GM03348 (cell line): Measurements from ENCODE around the gene BAHCC1.

Experiments used
- DNase-seq: peaks from one replicate; pipeline ENCODE4 v3.0.0; 2012; ENCODE audit warnings: low spot score

BAHCC1 gene

GRCh38 chr17:81443269-81443668, 48.0 kb downstream of the BAHCC1 start:
- DNase-seq = no peak

DNA sequence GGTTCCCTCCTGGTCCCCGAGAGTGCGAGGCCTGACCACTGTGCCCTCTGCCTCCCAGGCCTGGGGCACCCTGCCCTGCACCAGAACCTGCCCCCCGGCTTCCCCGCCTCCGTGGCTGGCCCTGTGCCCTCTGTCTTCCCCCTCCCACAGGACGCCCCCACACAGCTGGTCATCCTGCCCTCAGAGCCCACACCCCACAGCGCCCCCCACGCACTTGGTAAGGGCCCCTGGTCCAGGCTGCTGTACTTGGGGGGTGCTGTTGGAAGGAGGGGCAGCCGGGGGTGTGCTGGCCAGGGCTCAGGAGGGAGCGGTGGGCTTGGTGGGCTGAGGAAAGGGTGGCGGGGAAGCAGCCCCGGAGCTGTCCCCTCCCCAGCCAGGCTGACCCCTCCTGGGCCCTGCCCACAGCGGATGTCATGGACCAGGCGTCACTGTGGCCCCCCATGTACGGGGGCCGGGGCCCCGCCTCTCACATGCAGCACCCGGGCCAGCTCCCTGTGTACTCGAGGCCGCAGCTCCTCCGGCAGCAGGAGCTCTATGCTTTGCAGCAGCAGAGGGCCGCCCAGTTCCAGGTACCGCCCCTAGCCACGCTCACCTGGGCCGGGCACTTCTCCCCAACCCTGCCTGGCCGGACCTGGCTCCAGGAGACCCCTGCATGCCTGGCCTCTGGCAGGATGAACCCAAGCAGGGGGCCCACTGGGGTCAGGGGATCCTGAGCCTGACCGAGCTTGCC, 49.5 kb downstream of the BAHCC1 start:
- no peak for DNase-seq

DNA sequence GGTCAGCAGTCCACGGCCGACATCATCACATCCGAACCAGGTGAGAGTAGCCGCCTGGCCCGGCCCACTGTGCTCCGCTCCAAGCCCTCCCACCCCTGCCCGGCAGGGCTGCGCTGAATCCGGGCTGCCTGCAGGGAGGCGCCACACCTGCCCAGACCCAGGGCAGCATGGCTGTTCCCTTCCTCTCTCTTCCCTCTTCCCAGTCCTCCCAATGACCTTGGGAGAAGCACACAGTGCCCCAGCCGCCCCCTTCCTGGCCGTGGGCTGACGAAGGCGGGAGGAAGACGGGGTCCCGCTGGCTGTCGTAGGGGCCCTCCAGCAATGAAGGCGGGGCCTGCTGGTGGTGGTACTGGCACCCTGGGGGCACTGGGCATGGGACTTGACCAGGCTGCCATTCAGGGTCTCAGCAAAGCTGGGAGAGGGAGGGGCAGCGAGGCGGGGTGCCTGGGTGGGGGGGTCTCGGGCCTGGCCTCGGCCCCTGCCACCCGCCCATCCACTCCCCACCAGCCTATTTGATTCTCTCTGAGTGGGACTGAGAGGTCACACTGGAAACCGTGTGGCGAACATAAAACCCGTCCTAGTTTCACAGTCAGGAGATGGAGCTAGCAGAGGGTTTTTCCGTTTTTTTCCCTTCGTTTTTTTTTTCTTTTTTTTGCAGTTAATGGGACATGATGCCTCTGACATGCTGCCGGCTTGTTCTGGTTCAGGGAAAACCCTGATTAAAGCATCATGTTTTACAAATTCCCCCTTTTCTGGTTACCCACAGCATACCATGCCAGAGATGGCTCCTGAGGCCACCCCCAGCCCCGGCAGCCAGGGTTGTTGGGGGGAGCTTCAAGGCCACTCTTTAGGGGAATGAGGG, 50.6 kb downstream of the BAHCC1 start:
- DNase-seq = no peak

DNA sequence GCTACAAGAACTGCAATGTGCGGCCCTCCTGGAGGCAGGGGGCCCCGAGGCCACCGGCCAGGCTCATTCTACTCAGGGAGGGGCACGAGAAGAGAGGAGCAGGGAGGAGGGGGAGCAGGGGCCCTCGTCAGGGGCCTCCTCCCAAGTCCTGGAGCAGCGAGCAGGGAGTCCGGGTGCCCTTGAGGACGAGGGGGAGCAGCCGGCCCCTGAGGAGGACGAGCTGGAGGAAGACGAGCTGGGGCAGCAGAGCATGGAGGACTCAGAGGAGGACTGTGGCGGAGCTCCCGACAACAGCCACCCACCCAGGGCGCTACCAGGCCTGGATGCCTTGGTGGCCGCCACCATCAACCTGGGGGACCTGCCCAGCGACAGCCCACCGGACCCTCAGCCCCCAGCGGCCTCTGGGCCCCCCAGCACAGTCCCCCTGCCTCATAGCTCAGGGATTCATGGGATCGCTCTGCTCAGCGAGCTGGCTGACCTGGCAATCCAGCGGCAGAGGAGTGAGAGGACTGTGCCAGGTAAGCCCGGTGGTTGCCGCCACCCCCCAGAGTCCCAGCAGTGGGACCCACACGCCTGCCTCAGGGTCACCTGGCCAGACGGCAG, 52.2 kb downstream of the BAHCC1 start:
- DNase-seq = no peak

DNA sequence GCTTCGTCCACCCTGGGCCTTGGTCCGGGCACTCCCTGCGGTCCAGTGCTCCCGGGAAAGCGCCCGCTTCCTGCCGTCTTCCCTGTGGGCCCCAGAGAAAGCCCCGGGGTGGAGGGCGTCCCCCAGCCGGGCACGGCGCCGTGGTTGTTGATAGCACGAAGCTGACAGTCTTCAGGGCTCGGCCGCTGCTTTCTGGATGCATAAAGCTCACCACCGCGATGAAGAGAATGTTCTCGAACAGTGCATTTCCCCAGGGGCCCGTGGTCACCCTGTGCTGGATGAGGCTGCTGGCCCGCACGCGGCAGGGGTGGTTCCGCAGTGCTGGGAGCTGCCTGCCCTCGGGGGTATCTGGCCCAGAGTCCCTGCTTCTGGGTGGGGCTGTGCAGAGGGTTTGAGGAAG, 53.2 kb downstream of the BAHCC1 start:
- DNase-seq = no peak

GRCh38 chr17:81448950-81449349, 53.7 kb downstream of the BAHCC1 start:
- DNase-seq = no peak

GRCh38 chr17:81449351-81449750, 54.1 kb downstream of the BAHCC1 start:
- no peak for DNase-seq

GRCh38 chr17:81451823-81452222, 56.6 kb downstream of the BAHCC1 start:
- no peak for DNase-seq

- DNase-seq = no peak
Measured at GRCh38 chr17:81452551-81452950, 57.3 kb downstream of the BAHCC1 start.

GRCh38 chr17:81453076-81453475, 57.8 kb downstream of the BAHCC1 start:
- no peak for DNase-seq

DNA sequence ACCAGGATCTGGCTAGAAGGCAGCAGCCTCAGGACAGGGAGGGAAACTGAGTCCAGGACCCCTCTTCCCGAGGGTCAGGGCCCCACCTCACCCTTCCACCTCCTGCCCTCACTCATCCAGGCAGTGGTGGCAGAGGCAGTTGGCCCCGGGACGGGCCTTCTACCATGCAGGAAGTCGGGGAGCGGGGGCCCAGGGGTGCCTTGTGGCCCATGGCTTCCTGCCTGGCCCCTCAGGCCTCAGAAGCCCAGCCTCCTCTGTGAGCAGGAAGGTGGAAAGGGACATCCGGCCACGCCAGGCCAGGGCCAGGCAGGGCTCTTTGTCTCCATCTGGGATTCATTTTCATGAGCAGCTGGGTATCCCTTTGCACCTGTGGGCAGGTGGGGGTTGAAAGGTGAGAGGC, 58.5 kb downstream of the BAHCC1 start:
- no peak for DNase-seq

DNA sequence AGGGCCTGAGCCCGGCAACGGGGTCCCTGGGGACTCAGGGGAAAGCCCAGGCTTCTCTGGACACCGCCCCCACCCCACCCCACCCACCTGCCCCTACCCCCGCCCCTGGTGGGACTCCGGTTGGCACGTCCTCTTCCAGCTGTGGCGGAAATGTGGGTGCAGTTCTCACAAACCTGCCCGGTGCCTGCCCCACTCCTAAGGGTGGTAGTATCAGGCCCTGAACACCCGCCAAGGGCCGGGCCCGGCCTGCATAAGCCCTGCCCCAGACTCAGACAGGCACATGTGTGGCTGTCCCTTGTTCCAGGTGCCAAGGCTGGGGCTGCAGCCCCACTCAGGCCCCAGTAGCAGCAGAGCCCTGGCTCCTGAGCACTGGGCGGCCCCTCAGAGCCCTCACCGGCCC, 59.2 kb downstream of the BAHCC1 start:
- no peak for DNase-seq

DNA sequence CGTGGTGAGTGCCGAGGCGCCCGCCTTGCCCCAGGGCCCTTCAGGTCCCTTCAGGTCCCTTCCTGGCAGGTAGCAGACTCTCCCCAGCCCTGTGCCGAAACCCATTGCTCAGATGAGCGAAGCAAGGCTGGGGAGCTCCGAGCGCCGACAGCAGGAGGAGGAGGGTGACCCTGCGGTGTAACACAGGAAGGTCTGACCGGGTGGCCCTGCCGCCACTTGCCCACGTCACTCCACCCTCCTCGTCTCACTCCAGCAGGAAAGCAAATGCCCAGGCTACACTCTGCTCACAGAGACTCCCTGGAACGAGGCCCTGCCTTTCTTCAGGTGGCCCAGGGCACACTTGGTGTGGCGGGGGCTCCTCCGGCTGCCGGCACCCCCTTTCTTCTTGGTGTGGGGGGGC, 60.1 kb downstream of the BAHCC1 start:
- DNase-seq = no peak

DNA sequence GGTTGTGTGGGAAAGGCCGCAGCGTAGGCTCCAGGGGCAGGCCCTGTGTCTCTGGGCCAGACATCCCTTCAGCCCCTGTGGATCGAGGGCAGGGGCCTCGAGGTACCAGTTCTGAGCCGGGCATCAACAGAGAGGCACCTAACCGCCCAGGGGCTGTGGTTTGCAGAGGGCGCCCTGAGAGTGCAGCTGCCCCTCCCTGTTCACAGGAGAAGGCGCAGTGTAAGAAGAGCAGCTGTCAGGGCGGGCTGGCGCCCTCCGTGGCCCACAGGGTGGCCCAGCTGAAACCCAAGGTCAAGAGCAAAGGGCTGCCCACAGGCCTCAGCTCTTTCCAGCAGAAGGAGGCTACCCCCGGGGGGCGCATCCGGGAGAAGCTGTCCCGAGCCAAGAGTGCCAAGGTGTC, 60.8 kb downstream of the BAHCC1 start:
- no peak for DNase-seq

DNA sequence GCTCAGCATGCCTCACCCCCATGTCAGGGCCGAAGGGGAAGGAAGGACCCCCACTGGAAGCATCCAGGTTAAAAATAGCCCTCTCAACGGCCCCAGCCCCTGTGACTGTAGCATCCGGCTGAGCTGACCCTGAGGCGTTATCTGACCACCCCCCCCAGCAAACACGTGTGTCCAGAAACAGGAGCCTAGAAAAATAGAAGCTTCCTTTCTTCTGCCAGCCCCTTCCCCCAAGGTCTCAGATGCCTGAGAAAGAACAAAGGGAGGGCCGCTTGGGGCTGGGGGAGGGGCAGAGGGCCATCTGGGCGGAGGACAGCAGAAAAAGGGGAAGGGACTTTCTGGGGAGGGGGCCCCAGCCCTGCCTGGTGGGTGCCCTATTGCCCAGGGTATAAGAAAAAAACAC, 61.5 kb downstream of the BAHCC1 start:
- DNase-seq = no peak

DNA sequence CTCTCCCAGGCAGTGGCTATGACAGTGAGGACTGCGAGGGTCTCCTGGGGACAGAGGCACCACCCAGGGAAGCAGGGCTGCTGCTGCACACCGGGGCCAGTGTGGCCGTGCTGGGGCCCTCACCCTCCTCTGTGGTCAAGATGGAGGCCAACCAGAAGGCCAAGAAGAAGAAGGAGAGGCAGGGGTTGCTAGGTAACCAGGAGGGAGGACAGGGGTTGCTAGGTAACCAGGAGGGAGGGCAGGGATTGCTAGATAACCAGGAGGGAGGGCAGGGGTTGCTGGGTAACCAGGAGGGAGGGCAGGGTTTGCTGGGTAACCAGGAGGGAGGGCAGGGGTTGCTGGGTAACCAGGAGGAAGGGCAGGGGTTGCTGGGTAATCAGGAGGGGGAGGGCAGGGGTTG, 62.1 kb downstream of the BAHCC1 start:
- no peak for DNase-seq

DNA sequence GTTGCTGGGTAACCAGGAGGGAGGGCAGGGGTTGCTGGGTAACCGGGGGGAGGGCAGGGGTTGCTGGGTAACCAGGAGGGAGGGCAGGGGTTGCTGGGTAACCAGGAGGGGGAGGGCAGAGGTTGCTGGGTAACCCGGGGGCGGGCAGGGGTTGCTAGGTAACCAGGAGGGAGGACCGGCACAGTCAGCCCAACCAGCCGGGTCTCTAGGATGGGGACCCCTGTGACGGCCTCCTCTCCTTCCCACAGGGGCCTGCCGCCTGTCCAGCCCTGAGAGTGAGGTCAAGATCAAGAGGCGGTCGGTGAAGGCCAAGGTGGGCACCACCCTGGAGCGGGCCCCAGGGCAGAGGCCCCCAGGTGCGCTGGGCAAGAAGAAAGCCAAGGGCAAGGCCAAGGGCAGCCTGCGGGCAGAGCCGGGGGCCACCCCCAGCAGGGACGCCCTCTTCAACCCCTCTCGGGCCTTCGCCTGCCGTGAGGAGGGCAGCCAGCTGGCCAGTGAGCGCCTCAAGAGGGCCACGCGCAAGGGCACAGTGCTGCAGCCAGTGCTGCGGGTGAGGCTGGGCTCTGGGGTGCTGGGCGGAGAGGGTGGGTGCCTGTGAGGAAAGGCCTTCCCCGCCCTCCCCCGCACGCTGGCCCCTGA, 62.8 kb downstream of the BAHCC1 start:
- DNase-seq = no peak

DNA sequence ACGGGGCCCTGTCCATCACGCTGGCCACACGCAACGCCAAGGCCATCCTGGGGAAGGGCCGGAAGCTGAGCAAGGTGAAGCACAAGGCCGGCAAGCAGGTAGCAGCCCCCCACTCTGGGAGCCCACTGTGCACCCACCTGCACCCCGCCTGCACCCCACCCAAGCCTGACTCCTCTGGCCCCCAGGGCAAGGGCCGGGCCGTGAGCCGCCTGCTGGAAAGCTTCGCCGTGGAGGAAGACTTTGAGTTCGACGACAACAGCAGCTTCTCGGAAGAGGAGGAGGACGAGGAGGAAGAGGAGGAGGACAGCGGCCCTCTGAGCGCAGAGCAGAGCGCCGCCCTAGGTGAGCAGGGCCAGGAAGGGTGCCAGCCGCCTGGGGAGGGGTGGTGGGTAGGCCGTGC, 63.4 kb downstream of the BAHCC1 start:
- no peak for DNase-seq

DNA sequence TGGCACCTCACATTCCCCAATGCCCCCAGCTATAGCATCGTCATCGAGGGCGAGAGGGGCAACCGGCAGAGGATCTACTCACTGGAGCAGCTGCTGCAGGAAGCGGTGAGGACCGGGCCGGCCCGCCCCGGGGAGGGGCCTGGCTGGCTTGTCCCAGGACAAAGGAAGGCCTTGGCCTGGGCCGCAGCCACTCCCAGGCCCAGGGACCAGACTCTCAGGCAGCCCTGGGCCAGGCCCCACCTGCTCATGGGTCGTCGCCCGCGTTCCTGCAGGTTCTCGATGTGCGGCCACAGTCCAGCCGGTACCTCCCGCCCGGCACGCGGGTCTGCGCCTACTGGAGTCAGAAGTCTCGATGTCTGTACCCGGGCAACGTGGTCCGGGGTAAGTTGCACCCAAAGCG, 64.0 kb downstream of the BAHCC1 start:
- DNase-seq = no peak

- DNase-seq = no peak
Measured at GRCh38 chr17:81459864-81460263, 64.6 kb downstream of the BAHCC1 start.

GRCh38 chr17:81460856-81461460, 65.7 kb downstream of the BAHCC1 start:
- DNase-seq = no peak
